IMR-90 (cell line): Measurements from ENCODE around the gene LEKR1. TPM values are rescaled to one million over a fixed set of nuclear protein-coding genes. Genes with fewer than 3 reads are reported as not detected.

ENCODE experiments used
- ATAC-seq: fragments of 200-7000 bp; cut with Tn5 transposase; 2 replicates; pipeline ENCODE4 v1.9.1; 2020; ENCODE audit warnings: low read depth, mild to moderate bottlenecking, moderate library complexity
- BruUV-seq: library from RNA; stranded (reverse); fragments of 400-500 nt; replicated peaks from 2 replicates; lab custom pipeline; 2021; lab: Mats Ljungman, UMichigan
- CTCF ChIA-PET: fragments of 300-600 bp; formaldehyde crosslinking; extraction: SDS; loops from one replicate; lab custom pipeline; 2021; ENCODE audit warnings: antibody characterized with exemption; lab: Yijun Ruan, JAX
- POLR2A ChIA-PET: fragments of 300-600 bp; sonication (Branson Sonifier 250); formaldehyde crosslinking; loops from one replicate; lab custom pipeline; 2022; ENCODE audit warnings: antibody characterized with exemption; ENCODE audit not compliant: unreplicated experiment; lab: Charles Lee
- DNase-seq: peaks from one replicate; pipeline ENCODE4 v3.0.0; 2013
- H2AFZ ChIP-seq: replicated peaks from 2 replicates; pipeline ENCODE3; 2013; ENCODE audit warnings: low read length, mild to moderate bottlenecking; ENCODE audit not compliant: poor library complexity
- H2AK5ac ChIP-seq: 2 replicates; pipeline ENCODE4 v1.6.1; 2013; ENCODE audit warnings: low read depth, low read length, inconsistent platforms
- H2AK9ac ChIP-seq: replicated peaks from 2 replicates; pipeline ENCODE3; 2013; ENCODE audit warnings: mild to moderate bottlenecking, low read depth, low read length, moderate library complexity; ENCODE audit not compliant: poor library complexity
- H2BK120ac ChIP-seq: 2 replicates; pipeline ENCODE4 v1.6.1; 2013; ENCODE audit warnings: low read depth, low read length, inconsistent platforms
- H2BK15ac ChIP-seq: 3 replicates; pipeline ENCODE4 v1.6.1; 2013; ENCODE audit warnings: low read depth, low read length, inconsistent platforms
- H2BK20ac ChIP-seq: 2 replicates; pipeline ENCODE4 v1.6.1; 2013; ENCODE audit warnings: low read depth, mild to moderate bottlenecking, inconsistent platforms, low read length, moderate library complexity
- H2BK5ac ChIP-seq: 2 replicates; pipeline ENCODE4 v1.6.1; 2013; ENCODE audit warnings: mild to moderate bottlenecking, low read depth, low read length, inconsistent platforms; ENCODE audit not compliant: poor library complexity, severe bottlenecking
- H3K14ac ChIP-seq: replicated peaks from 2 replicates; pipeline ENCODE4 v1.6.1; 2013; ENCODE audit warnings: low read depth, low read length, inconsistent platforms
- H3K18ac ChIP-seq: 2 replicates; pipeline ENCODE4 v1.6.1; 2013; ENCODE audit warnings: low read depth, low read length, control low read depth
- H3K23ac ChIP-seq: 2 replicates; pipeline ENCODE4 v1.6.1; 2013; ENCODE audit warnings: low read depth, low read length, inconsistent platforms
- H3K27ac ChIP-seq: 2 replicates; pipeline ENCODE4 v1.5.1; 2013; ENCODE audit warnings: mild to moderate bottlenecking, control low read depth, low read length; ENCODE audit not compliant: insufficient read depth
- H3K27me3 ChIP-seq: 2 replicates; pipeline ENCODE4 v1.6.1; 2013; ENCODE audit warnings: low read length; ENCODE audit not compliant: control insufficient read depth, insufficient read depth
- H3K36me3 ChIP-seq: 2 replicates; pipeline ENCODE4 v1.6.1; 2013; ENCODE audit warnings: low read length, mixed read lengths; ENCODE audit not compliant: control insufficient read depth, insufficient read depth
- H3K4ac ChIP-seq: 2 replicates; pipeline ENCODE4 v1.6.1; 2013; ENCODE audit warnings: low read depth, low read length, inconsistent platforms
- H3K4me1 ChIP-seq: 2 replicates; pipeline ENCODE4 v1.6.1; 2013; ENCODE audit warnings: low read length, mixed read lengths; ENCODE audit not compliant: control insufficient read depth, insufficient read depth
- H3K4me2 ChIP-seq: 2 replicates; pipeline ENCODE4 v1.6.1; 2013; ENCODE audit warnings: low read depth, mild to moderate bottlenecking, control low read depth, low read length, moderate library complexity
- H3K4me3 ChIP-seq: 2 replicates; pipeline ENCODE4 v1.5.1; 2013; ENCODE audit warnings: low read depth, mild to moderate bottlenecking, control low read depth, low read length, moderate library complexity; ENCODE audit not compliant: insufficient read depth
- H3K56ac ChIP-seq: 2 replicates; pipeline ENCODE4 v1.6.1; 2013; ENCODE audit warnings: low read length, inconsistent platforms; ENCODE audit not compliant: insufficient read depth; ENCODE audit errors: extremely low read depth
- H3K79me1 ChIP-seq, 2 experiments: 2 replicates each; pipeline ENCODE4 v1.6.1; 2013; ENCODE audit warnings: low read length in 2 of 2, inconsistent platforms in 1 of 2, low read depth in 1 of 2
- H3K9ac ChIP-seq: 2 replicates; pipeline ENCODE4 v1.6.1; 2013; ENCODE audit warnings: low read depth, low read length, control low read depth
- H3K9me1 ChIP-seq: 2 replicates; pipeline ENCODE4 v1.6.1; 2013; ENCODE audit warnings: low read length, inconsistent platforms; ENCODE audit not compliant: insufficient read depth
- H3K9me3 ChIP-seq: 2 replicates; pipeline ENCODE4 v1.6.1; 2013; ENCODE audit warnings: low read length; ENCODE audit not compliant: control insufficient read depth, insufficient read depth
- H4K20me1 ChIP-seq: 2 replicates; pipeline ENCODE4 v1.6.1; 2013; ENCODE audit warnings: low read length, inconsistent platforms; ENCODE audit not compliant: insufficient read depth
- H4K5ac ChIP-seq: 2 replicates; pipeline ENCODE4 v1.6.1; 2013; ENCODE audit warnings: mild to moderate bottlenecking, low read depth, low read length, control low read depth
- H4K8ac ChIP-seq, 2 experiments: 2 replicates each; pipeline ENCODE4 v1.6.1; 2013; ENCODE audit warnings: low read depth in 2 of 2, low read length in 2 of 2, control low read depth in 1 of 2, inconsistent platforms in 1 of 2
- H4K91ac ChIP-seq: 2 replicates; pipeline ENCODE4 v1.6.1; 2013; ENCODE audit warnings: low read depth, low read length, inconsistent platforms; ENCODE audit not compliant: insufficient read depth
- CEBPB ChIP-seq: IDR thresholded peaks from 2 replicates; pipeline ENCODE4 v1.6.1; 2012; ENCODE audit warnings: low read depth, low read length, improper control_type of control experiment
- FOS ChIP-seq: fragments of 150-350 bp; IDR thresholded peaks from 2 replicates; pipeline ENCODE4 v1.6.1; 2016; ENCODE audit warnings: low read depth, low read length
- MAFK ChIP-seq: IDR thresholded peaks from 2 replicates; pipeline ENCODE4 v1.6.1; 2012; ENCODE audit warnings: low read depth, low read length, improper control_type of control experiment
- MAZ ChIP-seq: IDR thresholded peaks from 2 replicates; pipeline ENCODE4 v1.6.1; 2012; ENCODE audit warnings: low read depth, mild to moderate bottlenecking, low read length, improper control_type of control experiment, moderate library complexity, borderline replicate concordance
- NFE2L2 ChIP-seq: fragments of 150-350 bp; IDR thresholded peaks from 2 replicates; pipeline ENCODE4 v1.6.1; 2016; ENCODE audit warnings: low read depth, mild to moderate bottlenecking, low read length
- POLR2A ChIP-seq: IDR thresholded peaks from 2 replicates; pipeline ENCODE4 v1.6.1; 2012; ENCODE audit warnings: mild to moderate bottlenecking, low read depth, low read length
- RAD21 ChIP-seq: IDR thresholded peaks from 2 replicates; pipeline ENCODE4 v1.6.1; 2012; ENCODE audit warnings: low read length, improper control_type of control experiment
- RFX5 ChIP-seq: IDR thresholded peaks from 2 replicates; pipeline ENCODE4 v1.8.0; 2012; ENCODE audit warnings: low read depth, mild to moderate bottlenecking, low read length, moderate library complexity
- WGBS, 2 experiments: methylation state at CpG; one replicate each; pipeline versions ENCODE4 v1.1.5 to v1.1.7; 2013; ENCODE audit warnings: missing lambda C conversion rate in 2 of 2; ENCODE audit not compliant: insufficient read length in 1 of 2; ENCODE audit errors: extremely low coverage in 2 of 2; 5-methylcytosine and 5-hydroxymethylcytosine counted together
- dilution Hi-C: fragments of 300-500 bp; cut with HindIII; formaldehyde crosslinking; loops from one replicate; pipeline ENCODE4 v1.14.3; 2018; ENCODE audit warnings: low sequenced_read_pairs; ENCODE audit not compliant: unreplicated experiment
- in situ Hi-C: fragments of 300-500 bp; cut with MboI; formaldehyde crosslinking; loops from 3 replicates; pipeline ENCODE4 v1.14.3; 2019; ENCODE audit warnings: low sequenced_read_pairs, inconsistent platforms, mixed read lengths
- intact Hi-C: fragments of 100-400 bp; cut with micrococcal nuclease; formaldehyde crosslinking; loops from 2 replicates; pipeline ENCODE4 v1.10.0; 2022
- polyA plus RNA-seq, 3 experiments: library from polyadenylated mRNA; depleted of rRNA; stranded (reverse); fragments of >200 nt; gene quantifications; 2 replicates each; pipeline ENCODE4 v1.2.3, GENCODE V29; 2012; ENCODE audit warnings: low replicate concordance in 1 of 3
- total RNA-seq: library from RNA; depleted of rRNA; stranded (reverse); fragments of >200 nt; gene quantifications from 2 replicates; pipeline ENCODE4 v1.2.3, GENCODE V29; 2012
- TF ChIP-seq, protein P1 (sequence below): fragments of 150-350 bp; IDR thresholded peaks from 2 replicates; pipeline ENCODE4 v1.6.1; 2017; ENCODE audit warnings: mild to moderate bottlenecking, antibody characterized with exemption, low read length, low read depth

The LEKR1 gene
- total and polyA plus RNA-seq, 2 of the 4 experiments (the other 2 are of a cell fraction), result 0.19 to 0.36 TPM

DNA sequence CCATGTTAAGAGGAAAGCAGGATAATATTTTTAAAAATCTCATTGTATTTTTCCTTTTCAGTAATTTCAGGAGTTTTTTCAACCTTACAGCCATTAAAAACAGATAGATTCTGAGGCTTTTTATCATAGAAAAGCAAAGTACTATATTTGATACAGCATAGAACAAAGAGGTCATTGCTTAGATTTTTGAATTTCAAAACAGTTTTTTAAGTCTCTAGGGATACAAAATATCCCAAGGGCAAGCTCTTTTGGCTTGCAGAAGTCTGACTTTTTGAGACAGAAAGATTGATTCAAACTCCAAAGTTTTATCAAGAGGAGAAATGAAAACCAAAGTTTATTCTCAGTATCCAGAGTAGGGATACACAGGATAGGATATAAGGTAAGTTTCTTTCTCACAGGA lies 49.3 kb upstream of the LEKR1 start (continued):
- TF ChIP-seq, protein P1, sequence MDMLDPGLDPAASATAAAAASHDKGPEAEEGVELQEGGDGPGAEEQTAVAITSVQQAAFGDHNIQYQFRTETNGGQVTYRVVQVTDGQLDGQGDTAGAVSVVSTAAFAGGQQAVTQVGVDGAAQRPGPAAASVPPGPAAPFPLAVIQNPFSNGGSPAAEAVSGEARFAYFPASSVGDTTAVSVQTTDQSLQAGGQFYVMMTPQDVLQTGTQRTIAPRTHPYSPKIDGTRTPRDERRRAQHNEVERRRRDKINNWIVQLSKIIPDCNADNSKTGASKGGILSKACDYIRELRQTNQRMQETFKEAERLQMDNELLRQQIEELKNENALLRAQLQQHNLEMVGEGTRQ, result no peak
- TF ChIP-seq RFX5 (no peak), RAD21 (no peak)

DNA sequence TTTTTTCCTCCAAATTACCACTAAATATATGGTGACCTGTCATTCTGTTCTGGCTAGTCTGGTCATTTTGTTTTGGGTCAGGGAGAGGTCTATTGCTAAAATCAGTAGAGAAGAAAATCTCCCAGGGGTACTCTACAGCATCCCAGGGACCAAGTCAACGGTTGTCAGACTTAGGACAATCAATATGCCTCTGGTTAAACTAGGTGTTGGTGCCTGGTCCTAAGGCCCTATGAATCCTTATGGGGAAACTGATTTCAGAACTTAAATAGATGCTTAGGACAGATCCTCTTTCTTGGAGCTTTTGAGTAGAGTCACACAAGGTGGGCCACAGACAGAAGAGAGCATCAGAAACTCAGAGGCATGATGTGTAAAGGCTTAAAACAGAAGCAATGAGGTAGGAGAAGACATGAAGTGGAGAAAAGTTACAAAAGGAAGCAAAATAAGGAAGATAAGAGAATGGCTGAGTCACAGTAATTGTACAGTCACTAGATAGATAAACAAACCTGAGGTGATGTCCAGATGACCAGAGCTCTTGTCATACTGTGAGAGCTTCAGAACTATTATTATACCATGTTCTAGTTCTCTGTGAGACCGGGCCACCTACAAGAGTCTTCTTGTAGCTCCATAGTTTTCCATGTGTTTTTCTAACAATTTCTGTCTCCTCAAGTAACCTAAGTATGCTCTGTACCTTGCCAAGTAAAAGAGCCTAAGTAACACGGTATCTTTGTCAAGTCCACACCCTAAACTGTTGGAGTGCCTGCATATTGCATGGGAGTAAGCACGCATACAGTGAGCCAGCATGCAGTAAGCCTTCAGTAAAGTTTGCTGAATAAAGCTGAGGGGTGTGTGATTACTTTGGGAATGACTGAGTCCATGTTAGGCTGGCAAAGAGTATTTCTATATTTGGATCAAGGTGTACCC lies 44.6 kb upstream of the LEKR1 start:
- no TSS peak for BruUV-seq
- no peak overlapping the region for H3K4me3 ChIP-seq
- H2BK20ac ChIP-seq, result peak overlapping the region; percentile 91
- WGBS, 2 experiments, result 78% methylated on average over 2 of the region's 4 CpGs; no CpG with 5 or more reads in 1 of the 2 experiments
- H2AK5ac ChIP-seq, result peak overlapping the region; percentile 97
- no peaks in the 10 kb centered on the region for H3K27me3 ChIP-seq
- H4K91ac ChIP-seq, result peak overlapping the region; percentile 90
- H3K14ac ChIP-seq, result peak overlapping the region; percentile 80
- peak overlapping the region; percentile 43 for H2AK9ac ChIP-seq
- H2BK5ac ChIP-seq, result peak overlapping the region; percentile 93
- peak overlapping the region; percentile 97 for H2BK15ac ChIP-seq
- peak overlapping the region; percentile 68; the same call in 1 of the 2 replicates for H3K56ac ChIP-seq
- ChIA-PET POLR2A (no interaction called here), CTCF (no interaction called here)
- ATAC-seq, result peak; percentile 19; the same call in 1 of the 2 replicates
- H3K18ac ChIP-seq, result peak overlapping the region; percentile 96
- peak overlapping the region; percentile 86 for H2BK120ac ChIP-seq
- H2AFZ ChIP-seq, result no peak overlapping the region
- H4K8ac ChIP-seq, result peak overlapping the region; percentile 65 to 75
- dilution Hi-C loops (no loop called here), in situ Hi-C loops (no loop called here), intact Hi-C loops (no loop called here)
- H3K79me1 ChIP-seq, result peaks cover 0 to 4% of the 10 kb centered on the region in 2 experiments; a peak in 1 of 4 replicates
- H3K23ac ChIP-seq, result peak overlapping the region; percentile 54
- no peak overlapping the region; the same call in 1 of the 2 replicates for H3K9ac ChIP-seq
- no peaks in the 10 kb centered on the region; the same call in 1 of the 2 replicates for H3K36me3 ChIP-seq
- peak overlapping the region; percentile 90; the same call in 1 of the 2 replicates for H4K5ac ChIP-seq
- H3K4ac ChIP-seq, result peak overlapping the region; percentile 70
- no peaks in the 10 kb centered on the region for H4K20me1 ChIP-seq
- TF ChIP-seq NFE2L2 (peak; percentile 84), POLR2A (peak; percentile 12; the same call in 1 of the 2 replicates), FOS (peak; percentile 82), CEBPB (peak; percentile 37; the same call in 1 of the 2 replicates), MAZ (no peak), MAFK (peak; percentile 30; the same call in 1 of the 2 replicates), RAD21 (0 out of 2 replicates have a peak, but pooled peaks have one; percentile 4)
- TF ChIP-seq, protein P1, result no peak
- no peaks in the 10 kb centered on the region for H3K9me3 ChIP-seq
- peak overlapping the region; percentile 77 for H3K27ac ChIP-seq
- DNase-seq, result peak; percentile 85
- H3K9me1 ChIP-seq, result peaks cover 5% of the 10 kb centered on the region
- H3K4me1 ChIP-seq, result peaks cover 10% of the 10 kb centered on the region
- H3K4me2 ChIP-seq, result no peak overlapping the region; the same call in 1 of the 2 replicates
